Femur (tissue), 1 donor: ENCODE results near the gene BEST1.
"Not testable (repeated sequence)": the region's sequence is repeated elsewhere in the genome, so short reads cannot be mapped to it uniquely, and the experiment has no call there.

Source experiments
- DNase-seq: peaks from one replicate; pipeline ENCODE4 v3.0.0-alpha.2; 2017

BEST1 gene

DNA sequence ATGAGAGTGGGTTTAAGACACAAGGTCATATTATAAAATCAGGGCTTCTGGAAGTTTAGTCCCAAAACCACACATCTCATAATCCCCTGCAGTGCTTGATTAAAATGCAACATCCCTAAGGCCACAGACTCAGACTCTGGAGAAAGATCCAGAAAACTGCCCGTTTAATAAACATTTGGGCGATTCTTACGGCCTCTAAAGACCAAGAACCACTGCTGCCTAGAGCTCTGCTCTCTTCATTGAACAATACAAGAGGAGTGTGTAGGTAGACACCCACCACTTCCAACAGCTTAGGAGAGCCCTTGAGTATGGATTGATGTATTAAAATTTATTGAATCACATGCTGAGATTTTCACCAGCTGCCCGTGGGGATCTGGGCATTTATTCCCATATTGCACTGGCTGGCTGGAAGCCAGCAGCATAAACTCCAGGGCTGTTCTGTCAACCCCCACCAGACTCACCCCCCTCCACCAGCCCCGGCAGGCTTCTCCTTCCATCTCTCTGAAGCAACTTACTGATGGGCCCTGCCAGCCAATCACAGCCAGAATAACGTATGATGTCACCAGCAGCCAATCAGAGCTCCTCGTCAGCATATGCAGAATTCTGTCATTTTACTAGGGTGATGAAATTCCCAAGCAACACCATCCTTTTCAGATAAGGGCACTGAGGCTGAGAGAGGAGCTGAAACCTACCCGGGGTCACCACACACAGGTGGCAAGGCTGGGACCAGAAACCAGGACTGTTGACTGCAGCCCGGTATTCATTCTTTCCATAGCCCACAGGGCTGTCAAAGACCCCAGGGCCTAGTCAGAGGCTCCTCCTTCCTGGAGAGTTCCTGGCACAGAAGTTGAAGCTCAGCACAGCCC, 749 bp upstream of the BEST1 start:
- peak; percentile 84 for DNase-seq

DNA sequence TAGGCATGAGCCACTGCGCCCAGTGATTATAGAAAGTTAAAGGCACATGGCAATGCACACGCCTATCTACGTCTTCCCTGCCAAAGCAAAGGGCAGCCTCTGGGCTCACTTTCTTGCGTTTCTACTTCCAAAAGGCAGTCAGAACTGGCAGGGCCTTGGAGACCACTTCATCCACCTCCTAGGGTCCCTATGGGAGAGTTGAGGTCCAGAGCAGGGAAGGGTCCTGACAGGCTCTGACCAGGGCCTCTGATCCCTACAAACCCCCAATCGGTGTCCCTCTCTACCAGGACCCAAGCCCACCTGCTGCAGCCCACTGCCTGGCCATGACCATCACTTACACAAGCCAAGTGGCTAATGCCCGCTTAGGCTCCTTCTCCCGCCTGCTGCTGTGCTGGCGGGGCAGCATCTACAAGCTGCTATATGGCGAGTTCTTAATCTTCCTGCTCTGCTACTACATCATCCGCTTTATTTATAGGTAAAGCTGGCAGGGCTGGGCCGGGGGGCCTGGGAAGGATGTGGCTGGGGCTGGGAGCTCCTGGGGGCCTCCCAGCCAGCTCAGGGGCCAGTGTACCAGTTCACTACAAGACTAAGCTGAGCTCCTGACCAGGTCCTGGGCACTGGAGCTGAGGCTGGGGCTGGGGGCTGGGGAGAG, 1.5 kb downstream of the BEST1 start:
- DNase-seq, result no peak

DNA sequence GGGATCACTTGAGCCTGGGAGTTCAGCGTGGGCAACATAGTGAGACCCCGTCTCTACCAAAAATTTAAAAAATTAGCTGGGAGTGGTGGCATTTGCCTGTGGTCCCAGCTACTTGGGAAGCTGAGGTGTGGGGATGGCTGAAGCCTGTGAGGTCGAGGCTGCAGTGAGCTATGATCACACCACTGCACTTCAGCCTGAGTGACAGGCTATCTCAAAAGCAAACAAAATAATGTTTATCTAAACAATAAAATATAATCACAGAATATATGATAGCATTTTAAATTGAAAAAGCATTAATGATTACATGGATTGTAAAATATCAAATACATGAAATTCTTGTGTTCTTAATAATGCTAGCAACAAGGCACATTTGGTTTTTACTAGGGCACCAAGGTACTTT, 2.7 kb downstream of the BEST1 start:
- DNase-seq, result no peak

DNA sequence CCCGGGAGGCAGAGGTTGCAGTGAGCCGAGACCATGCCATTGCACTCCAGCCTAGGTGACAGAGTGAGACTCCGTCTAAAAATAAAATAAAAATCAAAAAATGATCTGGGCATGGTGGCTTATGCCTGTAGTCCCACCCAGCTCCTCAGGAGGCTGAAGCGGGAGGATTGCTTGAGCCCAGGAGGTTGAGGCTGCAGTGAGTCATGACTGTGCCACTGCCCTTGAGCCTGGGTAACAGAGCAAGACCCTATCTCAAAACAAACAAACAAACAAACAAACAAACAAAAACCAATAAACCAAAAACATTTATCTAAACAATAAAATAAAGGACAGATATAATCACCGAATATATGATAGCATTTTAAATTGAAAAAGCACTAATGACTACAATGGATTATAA, 3.5 kb downstream of the BEST1 start:
- DNase-seq, result not testable (repeated sequence)

DNA sequence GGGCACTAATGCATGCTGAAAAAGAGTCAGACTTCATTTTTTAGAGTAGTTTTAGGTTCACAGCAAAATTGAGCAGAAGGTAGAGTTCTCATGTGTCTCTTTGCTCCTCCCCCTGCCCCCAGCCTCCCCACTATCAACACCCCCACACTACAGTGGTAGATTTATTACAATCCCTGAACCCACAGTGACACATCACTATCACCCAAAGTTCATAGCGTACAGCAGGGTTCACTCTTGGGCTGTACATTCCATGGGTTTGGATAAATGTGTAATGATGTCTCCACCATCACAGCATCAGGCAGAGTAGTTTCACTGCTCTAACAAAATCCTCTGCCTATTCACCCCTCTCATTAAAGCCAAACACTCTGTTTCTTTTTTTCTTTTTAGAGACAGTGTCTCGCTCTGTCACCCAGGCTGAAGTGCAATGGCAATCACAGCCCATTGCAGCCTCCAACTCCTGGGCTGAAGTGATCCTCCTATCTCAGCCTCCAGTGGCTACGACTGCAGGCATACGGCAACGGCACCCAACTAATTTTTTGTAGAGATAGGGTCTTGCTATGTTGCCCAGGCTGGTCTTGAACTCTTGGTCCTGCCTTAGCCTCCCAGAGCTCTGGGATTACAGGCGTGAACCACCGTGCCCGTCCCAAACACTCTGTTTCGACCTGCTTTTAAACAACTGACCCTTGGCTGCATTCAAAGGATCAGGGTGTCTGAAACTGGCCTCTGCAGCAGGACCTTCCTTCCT, 4.1 kb downstream of the BEST1 start:
- no peak for DNase-seq

DNA sequence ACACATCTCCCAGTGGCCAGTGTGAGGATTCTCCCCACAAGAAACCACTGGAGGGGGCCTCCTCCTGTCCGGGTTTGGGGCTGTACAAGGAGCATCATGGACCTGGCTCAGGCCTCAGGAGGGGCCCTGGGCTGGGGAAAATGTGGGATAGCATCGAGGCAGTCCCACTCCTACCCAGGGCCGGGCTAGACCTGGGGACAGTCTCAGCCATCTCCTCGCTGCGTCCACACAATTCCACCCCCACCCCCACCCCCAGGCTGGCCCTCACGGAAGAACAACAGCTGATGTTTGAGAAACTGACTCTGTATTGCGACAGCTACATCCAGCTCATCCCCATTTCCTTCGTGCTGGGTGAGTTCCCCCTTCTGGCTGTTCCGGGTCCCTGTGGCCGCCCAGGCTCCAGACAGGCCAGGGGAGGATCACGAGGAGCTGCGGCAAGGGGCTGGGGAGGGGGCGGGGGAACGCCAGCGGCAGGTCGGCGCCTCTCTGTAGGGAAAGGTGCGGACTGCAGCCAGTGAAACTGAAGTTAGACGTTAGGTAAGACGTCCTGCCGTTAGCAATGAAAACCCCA, 4.8 kb downstream of the BEST1 start:
- peak; percentile 77 for DNase-seq

DNA sequence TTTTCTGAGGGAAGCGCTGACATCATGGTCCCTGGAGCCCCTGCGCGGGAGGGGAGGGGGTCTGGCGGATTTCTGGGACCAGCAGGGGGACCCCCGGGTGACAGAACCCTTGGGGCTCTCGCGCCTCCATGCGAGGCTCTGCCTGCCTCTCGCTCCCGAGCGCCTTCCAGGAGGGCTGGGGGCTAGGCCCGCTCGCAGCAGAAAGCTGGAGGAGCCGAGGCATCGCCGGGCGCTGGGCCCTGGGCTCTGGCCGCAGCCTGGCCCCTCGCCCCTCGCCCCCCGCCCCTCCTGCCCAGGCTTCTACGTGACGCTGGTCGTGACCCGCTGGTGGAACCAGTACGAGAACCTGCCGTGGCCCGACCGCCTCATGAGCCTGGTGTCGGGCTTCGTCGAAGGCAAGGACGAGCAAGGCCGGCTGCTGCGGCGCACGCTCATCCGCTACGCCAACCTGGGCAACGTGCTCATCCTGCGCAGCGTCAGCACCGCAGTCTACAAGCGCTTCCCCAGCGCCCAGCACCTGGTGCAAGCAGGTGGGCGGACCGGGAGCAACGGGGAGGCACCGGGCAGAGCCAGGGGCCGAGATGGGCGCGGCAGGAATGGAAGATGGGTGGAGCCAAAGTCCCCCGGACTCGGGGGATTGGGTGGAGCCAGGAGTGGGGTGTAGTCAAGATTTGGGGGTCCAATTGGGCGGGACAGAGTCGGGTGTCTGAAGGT, 5.4 kb downstream of the BEST1 start:
- peak; percentile 46 for DNase-seq

DNA sequence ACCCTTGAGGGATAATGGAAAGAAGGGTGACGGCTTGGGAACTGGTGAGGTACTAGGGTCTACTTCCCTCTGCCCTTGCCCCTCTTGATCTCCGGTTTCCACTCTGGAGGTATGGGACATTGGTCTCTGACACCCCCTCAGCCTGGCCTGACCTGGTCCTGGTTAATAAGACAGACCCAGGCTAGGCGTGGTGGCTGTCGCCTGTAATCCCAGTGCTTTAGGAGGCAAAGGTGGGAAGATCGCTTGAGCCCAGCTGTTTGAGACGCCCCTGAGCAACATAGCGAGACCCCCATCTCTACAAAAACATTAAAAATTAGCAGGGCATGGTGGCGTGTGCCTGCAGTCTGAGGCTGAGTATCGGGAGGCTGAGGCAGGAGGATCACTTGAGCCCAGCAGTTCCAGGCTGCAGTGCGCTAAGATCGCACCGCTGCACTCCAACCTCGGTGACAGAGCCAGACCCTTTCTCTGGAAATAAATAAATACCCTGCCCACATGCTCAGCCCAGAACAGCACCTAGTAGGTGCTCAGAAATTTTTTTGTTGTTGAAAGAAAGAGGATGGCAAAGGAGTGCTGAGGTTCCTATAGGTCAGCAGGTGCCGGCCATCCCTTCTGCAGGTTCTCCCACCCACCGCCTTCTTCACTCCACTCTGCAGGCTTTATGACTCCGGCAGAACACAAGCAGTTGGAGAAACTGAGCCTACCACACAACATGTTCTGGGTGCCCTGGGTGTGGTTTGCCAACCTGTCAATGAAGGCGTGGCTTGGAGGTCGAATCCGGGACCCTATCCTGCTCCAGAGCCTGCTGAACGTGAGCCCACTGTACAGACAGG, 6.3 kb downstream of the BEST1 start:
- DNase-seq, result no peak

DNA sequence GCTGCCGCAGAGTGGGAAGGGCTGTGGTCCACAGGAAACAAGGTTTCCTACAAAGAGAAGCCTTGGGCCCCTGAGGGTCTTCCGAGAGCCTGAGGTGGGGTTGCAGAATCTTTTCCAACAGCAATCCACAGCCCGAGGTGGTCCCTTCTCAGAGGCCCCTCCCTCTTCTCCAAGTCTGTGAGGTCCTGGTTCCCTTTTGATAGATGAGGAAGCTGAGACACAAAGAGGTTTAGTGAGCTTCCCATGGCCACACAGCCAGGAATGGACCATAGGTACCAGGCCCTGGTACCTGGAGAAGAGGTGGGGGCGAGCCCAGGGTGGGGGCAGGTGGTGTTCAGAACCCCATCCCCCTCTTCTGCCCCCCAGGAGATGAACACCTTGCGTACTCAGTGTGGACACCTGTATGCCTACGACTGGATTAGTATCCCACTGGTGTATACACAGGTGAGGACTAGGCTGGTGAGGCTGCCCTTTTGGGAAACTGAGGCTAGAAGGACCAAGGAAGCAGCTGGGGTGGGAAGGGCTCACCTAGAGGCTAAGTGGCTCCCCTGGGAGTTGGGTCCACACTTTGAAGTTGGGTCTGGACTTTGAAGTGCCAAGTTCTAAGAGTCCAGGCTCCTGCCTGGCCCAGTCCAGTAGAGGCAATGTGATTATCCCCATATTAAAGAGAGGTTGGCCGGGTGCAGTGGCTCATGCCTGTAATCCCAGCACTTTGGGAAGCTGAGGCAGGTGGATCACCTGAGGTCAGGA, 7.0 kb downstream of the BEST1 start:
- no peak for DNase-seq

DNA sequence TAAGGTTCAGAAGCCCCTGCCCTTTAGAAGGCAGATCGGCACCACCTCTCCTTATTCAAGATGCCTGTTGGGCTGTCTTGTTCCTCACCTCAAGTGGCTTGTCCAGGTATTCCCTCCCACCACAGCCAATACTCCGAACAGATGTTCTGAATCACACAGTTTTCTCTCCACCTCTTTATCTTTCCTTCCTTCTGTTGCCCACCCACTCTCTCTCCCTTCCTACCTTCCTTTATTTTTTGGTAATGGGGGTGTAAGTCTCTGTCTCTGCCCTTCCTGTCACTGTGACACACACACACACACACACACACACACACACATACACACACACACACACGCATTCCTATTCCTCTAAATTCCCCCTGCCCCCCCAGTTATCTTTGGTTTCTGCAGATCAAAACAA, 8.4 kb downstream of the BEST1 start:
- DNase-seq, result no peak

DNA sequence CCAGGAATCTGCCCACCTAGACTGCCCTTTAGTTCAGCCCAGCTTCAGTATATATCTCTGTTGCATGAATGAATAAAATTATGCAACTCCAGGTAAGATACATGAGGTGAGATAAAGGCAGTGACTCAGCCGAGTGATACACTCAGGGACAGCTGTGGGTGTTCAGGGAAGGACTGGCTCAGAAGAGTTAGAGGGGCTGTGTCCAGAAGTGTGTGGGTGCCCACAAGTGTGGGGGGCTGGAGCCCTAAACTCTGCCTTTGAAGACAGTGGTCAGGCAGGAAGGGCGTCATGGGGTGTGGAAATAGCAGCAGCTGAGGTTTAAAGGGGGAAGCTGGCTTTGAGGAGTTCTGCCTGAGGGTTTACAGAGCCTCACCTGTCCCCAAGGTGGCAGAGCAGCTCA, 9.0 kb downstream of the BEST1 start:
- DNase-seq, result no peak

DNA sequence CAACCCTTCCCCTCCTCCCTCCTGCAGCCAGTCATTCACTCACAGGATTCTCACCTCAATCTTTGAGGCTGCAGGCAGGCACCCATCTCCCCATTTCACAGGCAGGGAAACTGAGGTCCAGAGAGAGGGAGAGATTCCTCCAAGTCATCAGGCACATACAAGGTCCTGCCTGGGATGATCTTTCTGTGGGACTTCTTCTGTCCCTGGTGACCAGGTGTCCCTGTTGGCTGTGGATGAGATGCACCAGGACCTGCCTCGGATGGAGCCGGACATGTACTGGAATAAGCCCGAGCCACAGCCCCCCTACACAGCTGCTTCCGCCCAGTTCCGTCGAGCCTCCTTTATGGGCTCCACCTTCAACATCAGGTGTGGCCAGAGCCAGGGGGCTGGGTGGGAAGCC, 9.5 kb downstream of the BEST1 start:
- no peak for DNase-seq

DNA sequence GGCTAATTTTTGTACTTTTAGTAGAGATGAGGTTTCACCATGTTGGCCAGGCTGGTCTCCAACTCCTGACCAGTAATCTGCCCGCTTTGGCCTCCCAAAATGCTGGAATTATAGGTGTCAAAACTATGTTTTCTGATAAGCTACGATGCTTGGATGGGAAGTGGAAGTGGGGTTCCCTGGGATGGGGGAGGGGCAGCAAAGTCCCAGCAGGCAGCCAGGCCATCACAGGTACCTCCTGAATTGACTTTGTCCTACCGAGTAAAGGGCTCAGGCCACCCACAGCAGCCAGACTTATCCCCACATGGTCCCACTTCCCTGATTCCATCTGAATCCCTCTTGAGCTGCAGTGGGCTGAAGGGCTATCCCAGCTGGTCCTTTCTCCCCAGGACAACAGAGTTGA, 10.4 kb downstream of the BEST1 start:
- no peak for DNase-seq

DNA sequence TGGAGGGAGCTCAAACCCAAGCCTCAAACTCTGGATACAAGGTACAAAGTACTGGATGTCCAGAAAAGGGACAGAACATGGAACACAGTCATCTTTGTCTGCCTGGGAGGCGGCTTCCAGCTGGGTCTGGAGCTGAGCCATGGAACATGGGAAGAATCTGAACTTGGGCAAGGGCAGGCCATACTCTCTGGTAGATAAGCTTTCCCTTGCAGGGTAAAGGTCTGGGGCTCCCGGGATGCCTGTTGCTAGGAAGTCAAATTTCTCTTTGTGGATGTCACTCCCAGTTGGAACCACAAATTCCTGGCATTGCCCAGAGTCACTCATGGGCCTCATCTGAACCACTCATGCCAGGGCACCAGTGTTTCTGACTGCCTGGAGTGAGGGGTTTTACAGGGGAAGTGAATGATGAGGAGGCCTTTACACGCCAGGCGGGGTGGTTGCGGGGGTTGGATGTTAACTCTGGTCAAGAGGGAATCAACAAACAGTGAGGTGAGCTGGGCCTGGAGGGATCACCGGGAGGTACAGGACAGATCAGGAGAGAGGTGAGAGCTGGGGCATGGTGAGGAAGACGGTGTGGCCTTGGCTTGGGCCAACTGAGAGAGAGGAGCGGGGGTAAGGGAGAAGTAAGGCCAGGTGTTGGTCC, 11.5 kb downstream of the BEST1 start:
- no peak for DNase-seq

DNA sequence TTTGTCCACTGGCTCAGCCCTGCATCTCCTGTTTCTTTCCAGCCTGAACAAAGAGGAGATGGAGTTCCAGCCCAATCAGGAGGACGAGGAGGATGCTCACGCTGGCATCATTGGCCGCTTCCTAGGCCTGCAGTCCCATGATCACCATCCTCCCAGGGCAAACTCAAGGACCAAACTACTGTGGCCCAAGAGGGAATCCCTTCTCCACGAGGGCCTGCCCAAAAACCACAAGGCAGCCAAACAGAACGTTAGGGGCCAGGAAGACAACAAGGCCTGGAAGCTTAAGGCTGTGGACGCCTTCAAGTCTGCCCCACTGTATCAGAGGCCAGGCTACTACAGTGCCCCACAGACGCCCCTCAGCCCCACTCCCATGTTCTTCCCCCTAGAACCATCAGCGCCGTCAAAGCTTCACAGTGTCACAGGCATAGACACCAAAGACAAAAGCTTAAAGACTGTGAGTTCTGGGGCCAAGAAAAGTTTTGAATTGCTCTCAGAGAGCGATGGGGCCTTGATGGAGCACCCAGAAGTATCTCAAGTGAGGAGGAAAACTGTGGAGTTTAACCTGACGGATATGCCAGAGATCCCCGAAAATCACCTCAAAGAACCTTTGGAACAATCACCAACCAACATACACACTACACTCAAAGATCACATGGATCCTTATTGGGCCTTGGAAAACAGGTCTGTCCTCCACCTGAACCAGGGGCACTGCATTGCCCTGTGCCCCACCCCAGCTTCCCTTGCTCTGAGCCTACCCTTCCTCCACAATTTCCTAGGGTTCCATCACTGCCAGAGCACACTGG, 12.3 kb downstream of the BEST1 start:
- DNase-seq, result no peak

DNA sequence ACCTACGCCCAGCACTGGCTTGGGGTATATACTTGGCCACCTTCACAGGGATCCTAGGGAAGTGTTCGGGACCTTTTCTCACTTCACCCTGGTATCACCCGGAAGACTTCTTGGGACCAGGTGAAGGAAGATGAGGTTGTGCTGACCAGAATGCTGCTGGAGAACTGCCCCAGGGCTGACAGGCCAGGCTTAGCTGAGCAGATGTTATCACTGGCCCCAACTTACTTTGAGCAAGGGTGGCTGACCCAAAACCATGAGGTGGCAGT, 12.8 kb downstream of the BEST1 start:
- DNase-seq, result no peak

DNA sequence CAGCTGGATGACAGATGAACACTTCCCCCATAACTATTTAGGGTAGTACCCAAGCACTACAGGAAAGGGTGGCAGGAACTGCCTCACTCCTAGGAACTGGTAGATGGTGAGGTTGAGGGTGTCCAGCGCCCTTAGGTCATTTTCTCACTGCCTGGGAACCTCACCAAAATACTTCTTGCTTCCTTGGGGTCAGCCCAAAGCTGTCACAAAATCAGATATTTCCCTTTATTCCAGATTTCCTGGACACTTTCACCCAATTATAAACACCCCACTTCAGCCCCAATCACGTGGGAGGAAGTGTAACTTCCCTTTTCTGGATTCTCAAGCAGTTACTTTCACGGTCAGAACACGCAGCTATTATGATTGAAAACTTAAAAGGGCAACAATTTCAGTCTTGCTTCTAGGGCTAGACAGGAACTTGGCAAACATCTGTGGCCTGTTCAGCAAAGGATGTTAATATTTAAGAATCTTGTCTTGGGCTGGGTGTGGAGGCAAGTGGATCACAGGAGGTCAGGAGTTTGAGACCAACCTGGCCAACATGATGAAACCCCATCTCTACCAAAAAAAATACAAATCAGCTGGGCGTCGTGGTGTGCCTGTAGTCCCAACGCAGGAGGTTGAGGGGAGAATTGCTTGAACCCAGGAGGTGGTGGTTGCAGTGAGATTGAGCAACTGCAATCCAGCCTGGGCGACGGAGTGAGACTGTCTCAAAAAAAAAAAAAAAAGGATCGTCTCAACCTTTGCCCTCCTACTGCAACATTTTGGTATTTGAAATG, 13.3 kb downstream of the BEST1 start:
- DNase-seq, result no peak

DNA sequence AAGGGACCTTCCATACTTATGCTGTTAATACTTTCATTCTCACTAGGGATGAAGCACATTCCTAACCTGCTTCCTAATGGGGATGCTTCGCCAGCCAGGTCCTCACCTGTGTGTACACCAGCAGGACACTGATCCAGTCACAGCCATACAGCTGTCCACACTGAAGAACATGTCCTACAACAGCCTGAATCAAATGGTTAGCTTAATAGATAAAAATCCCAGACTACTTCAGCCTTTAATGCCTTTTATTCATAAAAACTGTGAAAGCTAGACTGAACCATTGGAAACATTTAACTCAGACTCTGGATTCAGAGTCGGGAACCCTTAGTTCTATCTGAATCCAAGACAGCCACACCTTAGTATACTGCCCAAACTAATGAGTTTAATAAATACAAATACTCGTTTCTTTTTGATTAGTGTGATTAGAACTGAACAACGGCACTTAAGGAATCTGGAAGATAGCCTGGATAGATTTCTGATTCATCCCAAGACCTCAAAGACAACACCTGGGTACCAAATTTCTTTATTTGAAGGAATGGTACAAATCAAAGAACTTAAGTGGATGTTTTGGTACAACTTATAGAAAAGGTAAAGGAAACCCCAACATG, 14.0 kb downstream of the BEST1 start:
- no peak for DNase-seq
